Hepatocyte (in vitro differentiated cells): Measurements from ENCODE around the gene KCNN3. TPM values are rescaled to one million over a fixed set of nuclear protein-coding genes. Genes with fewer than 3 reads are reported as not detected.

Experiments used
- DNase-seq: peaks from one replicate; pipeline ENCODE4 v3.0.0-alpha.2; 2016; ENCODE audit warnings: low spot score
- H2AFZ ChIP-seq: fragments of 200-600 bp; sonication (generic); 2 replicates; pipeline ENCODE4 v1.6.0; 2016; ENCODE audit warnings: antibody characterized with exemption, mild to moderate bottlenecking
- H3K27ac ChIP-seq: fragments of 200-600 bp; sonication (generic); 2 replicates; pipeline ENCODE4 v1.5.1; 2016; ENCODE audit warnings: mild to moderate bottlenecking
- H3K27me3 ChIP-seq: fragments of 200-600 bp; sonication (generic); 2 replicates; pipeline ENCODE4 v1.6.1; 2016
- H3K36me3 ChIP-seq: fragments of 200-600 bp; sonication (generic); replicated peaks from 2 replicates; pipeline ENCODE4 v1.5.1; 2016; ENCODE audit warnings: low read depth; ENCODE audit not compliant: insufficient read depth
- H3K4me1 ChIP-seq: fragments of 200-600 bp; sonication (generic); 2 replicates; pipeline ENCODE4 v1.5.1; 2016; ENCODE audit warnings: mild to moderate bottlenecking, moderate library complexity; ENCODE audit not compliant: insufficient read depth
- H3K4me2 ChIP-seq: fragments of 200-600 bp; sonication (generic); 2 replicates; pipeline ENCODE4 v1.6.0; 2016
- H3K4me3 ChIP-seq: fragments of 200-600 bp; sonication (generic); 2 replicates; pipeline ENCODE4 v1.5.1; 2016; ENCODE audit warnings: mild to moderate bottlenecking
- H3K79me2 ChIP-seq: fragments of 200-600 bp; sonication (generic); 2 replicates; pipeline ENCODE4 v1.6.0; 2017; ENCODE audit warnings: mild to moderate bottlenecking
- H3K9me2 ChIP-seq: fragments of 200-600 bp; sonication (generic); replicated peaks from 2 replicates; pipeline ENCODE4 v1.6.0; 2017; ENCODE audit warnings: mild to moderate bottlenecking; ENCODE audit not compliant: insufficient read depth
- H3K9me3 ChIP-seq: fragments of 200-600 bp; sonication (generic); 2 replicates; pipeline ENCODE4 v1.5.1; 2016; ENCODE audit warnings: low read depth, mild to moderate bottlenecking
- H4K20me1 ChIP-seq: fragments of 200-600 bp; sonication (generic); 2 replicates; pipeline ENCODE4 v1.6.0; 2016; ENCODE audit warnings: mild to moderate bottlenecking; ENCODE audit not compliant: insufficient read depth, poor library complexity, severe bottlenecking
- CTCF ChIP-seq: fragments of 200-600 bp; sonication (generic); IDR thresholded peaks from 2 replicates; pipeline ENCODE4 v1.5.1; 2016; ENCODE audit warnings: antibody characterized with exemption, mild to moderate bottlenecking; ENCODE audit not compliant: poor library complexity
- EZH2 ChIP-seq: fragments of 200-600 bp; sonication (generic); IDR thresholded peaks from 2 replicates; pipeline ENCODE4 v1.6.1; 2016; ENCODE audit warnings: antibody characterized with exemption, mild to moderate bottlenecking, borderline replicate concordance
- EZH2phosphoT487 ChIP-seq: fragments of 200-600 bp; sonication (generic); IDR thresholded peaks from one replicate; pipeline ENCODE4 v1.6.1; 2018; ENCODE audit warnings: antibody characterized with exemption, mild to moderate bottlenecking, low read depth, moderate library complexity; ENCODE audit not compliant: unreplicated experiment, severe bottlenecking
- WGBS: methylation state at CpG from one replicate; pipeline ENCODE4 v1.1.6; 2016; ENCODE audit warnings: low lambda C conversion rate; ENCODE audit errors: missing lambda C conversion rate; 5-methylcytosine and 5-hydroxymethylcytosine counted together
- polyA plus RNA-seq: library from polyadenylated mRNA; unstranded; fragments of >200 nt; fragmentation: Nextera tagmentation; extraction: Ambion mirVana; gene quantifications from 2 replicates; pipeline ENCODE4 v1.2.1, GENCODE V29; 2016
- total RNA-seq: library from RNA; depleted of rRNA; stranded (reverse); fragments of >200 nt; gene quantifications from 2 replicates; pipeline ENCODE4 v1.2.3, GENCODE V29; 2014

Gene KCNN3
- total and polyA plus RNA-seq, 2 experiments from 2014 or later: 0.56 to 0.67 TPM

- H3K27ac ChIP-seq: no peak overlapping the region
- no peaks in the 10 kb centered on the region for H3K36me3 ChIP-seq
- no peaks in the 10 kb centered on the region for H3K79me2 ChIP-seq
- H3K4me1 ChIP-seq: no peaks in the 10 kb centered on the region
- 91% methylated on average over 17 of the region's 17 CpGs for WGBS
- no peaks in the 10 kb centered on the region for H3K9me3 ChIP-seq
- H4K20me1 ChIP-seq: no peaks in the 10 kb centered on the region
- H3K4me2 ChIP-seq: no peak overlapping the region
- no peaks in the 10 kb centered on the region for H3K9me2 ChIP-seq
- H3K27me3 ChIP-seq: peaks cover 10% of the 10 kb centered on the region
- no peak overlapping the region for H3K4me3 ChIP-seq
- TF ChIP-seq EZH2phosphoT487: no peak
- TF ChIP-seq EZH2: no peak
- no peak for TF ChIP-seq CTCF
- no peak overlapping the region for H2AFZ ChIP-seq
- no peak for DNase-seq
Observed at GRCh38 chr1:154707901-154708463, 162.1 kb downstream of the KCNN3 start.

GRCh38 chr1:154706851-154707250 is 163.2 kb downstream of the KCNN3 start:
- no peaks in the 10 kb centered on the region for H3K4me1 ChIP-seq
- no peaks in the 10 kb centered on the region for H3K9me3 ChIP-seq
- H4K20me1 ChIP-seq: no peaks in the 10 kb centered on the region
- no peak overlapping the region for H2AFZ ChIP-seq
- H3K27ac ChIP-seq: no peak overlapping the region
- H3K4me2 ChIP-seq: no peak overlapping the region
- TF ChIP-seq EZH2 (no peak), EZH2phosphoT487 (no peak), CTCF (no peak)
- no peaks in the 10 kb centered on the region for H3K9me2 ChIP-seq
- H3K4me3 ChIP-seq: no peak overlapping the region
- no peaks in the 10 kb centered on the region for H3K79me2 ChIP-seq
- H3K36me3 ChIP-seq: no peaks in the 10 kb centered on the region
- no peak for DNase-seq
- WGBS: 94% methylated on average over 1 of the region's 1 CpG
- peaks cover 4% of the 10 kb centered on the region for H3K27me3 ChIP-seq

GRCh38 chr1:154705544-154705943 is 164.5 kb downstream of the KCNN3 start:
- DNase-seq: no peak
- Histone ChIP-seq H2AFZ (no peak overlapping the region), H3K36me3 (no peaks in the 10 kb centered on the region), H3K4me1 (no peaks in the 10 kb centered on the region), H3K27ac (no peak overlapping the region), H3K4me3 (no peak overlapping the region), H3K79me2 (no peaks in the 10 kb centered on the region), H3K27me3 (peaks cover 4% of the 10 kb centered on the region), H4K20me1 (no peaks in the 10 kb centered on the region), H3K9me2 (no peaks in the 10 kb centered on the region), H3K4me2 (no peak overlapping the region), H3K9me3 (no peaks in the 10 kb centered on the region)
- 95% methylated on average over 2 of the region's 2 CpGs for WGBS
- no peak for TF ChIP-seq CTCF
- no peak for TF ChIP-seq EZH2phosphoT487
- no peak for TF ChIP-seq EZH2

- no peaks in the 10 kb centered on the region for H3K4me1 ChIP-seq
- H3K9me2 ChIP-seq: no peaks in the 10 kb centered on the region
- H3K9me3 ChIP-seq: no peaks in the 10 kb centered on the region
- no peaks in the 10 kb centered on the region for H3K36me3 ChIP-seq
- no peak for DNase-seq
- H3K27ac ChIP-seq: no peak overlapping the region
- H3K4me2 ChIP-seq: no peak overlapping the region
- H2AFZ ChIP-seq: no peak overlapping the region
- no peak for TF ChIP-seq EZH2phosphoT487
- TF ChIP-seq CTCF: no peak
- no peak for TF ChIP-seq EZH2
- peaks cover 4% of the 10 kb centered on the region for H3K27me3 ChIP-seq
- no peaks in the 10 kb centered on the region for H4K20me1 ChIP-seq
- no peak overlapping the region for H3K4me3 ChIP-seq
- WGBS: 20% methylated on average over 5 of the region's 5 CpGs
- H3K79me2 ChIP-seq: no peaks in the 10 kb centered on the region
Observed at GRCh38 chr1:154703170-154703569, 166.9 kb downstream of the KCNN3 start.
